GM12872 (cell line): Measurements from ENCODE around the gene PAPPA2.

Source experiments
- TF ChIP-seq, protein P1 (sequence below): IDR thresholded peaks from 3 replicates; pipeline ENCODE4 v1.5.1; 2011; ENCODE audit warnings: low read depth, mild to moderate bottlenecking, low read length, moderate library complexity; ENCODE audit not compliant: insufficient read depth

PAPPA2 gene

DNA sequence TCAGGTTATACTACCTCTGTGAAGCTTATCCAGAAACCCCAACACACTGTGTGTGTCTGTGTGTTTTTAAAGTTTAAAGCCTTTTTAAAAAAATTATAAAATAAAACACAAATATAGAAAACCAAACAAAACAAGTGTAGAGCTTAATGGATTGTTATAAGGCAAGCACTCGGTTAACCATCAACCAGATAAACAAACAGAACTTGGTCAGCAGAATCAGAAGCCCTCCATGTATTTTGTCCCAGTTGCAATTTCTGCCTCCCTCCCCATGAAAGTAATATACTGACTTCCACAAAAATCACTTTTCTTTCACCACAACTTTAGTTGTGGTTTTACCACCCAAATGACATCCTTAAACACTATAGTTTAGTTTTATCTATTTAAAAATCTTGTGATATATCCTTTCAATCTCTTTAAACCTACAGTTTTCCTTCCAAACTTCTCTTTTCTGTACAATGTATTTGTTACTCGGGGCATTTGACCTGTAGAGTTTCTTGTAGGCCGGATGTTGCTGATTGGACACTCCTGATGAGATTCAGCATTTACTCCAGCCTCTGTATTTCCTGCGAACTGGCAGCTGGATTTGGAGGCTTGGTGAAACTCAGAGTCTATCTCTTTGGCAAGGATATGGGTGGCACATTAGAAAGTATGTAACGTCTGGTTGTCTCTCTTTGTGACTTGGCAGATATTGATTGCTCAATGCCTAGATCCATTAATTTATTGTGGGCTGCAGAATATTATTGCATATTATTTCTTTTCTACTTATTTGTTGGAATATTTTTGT is 8.6 kb downstream of the PAPPA2 start:
- TF ChIP-seq, protein P1, sequence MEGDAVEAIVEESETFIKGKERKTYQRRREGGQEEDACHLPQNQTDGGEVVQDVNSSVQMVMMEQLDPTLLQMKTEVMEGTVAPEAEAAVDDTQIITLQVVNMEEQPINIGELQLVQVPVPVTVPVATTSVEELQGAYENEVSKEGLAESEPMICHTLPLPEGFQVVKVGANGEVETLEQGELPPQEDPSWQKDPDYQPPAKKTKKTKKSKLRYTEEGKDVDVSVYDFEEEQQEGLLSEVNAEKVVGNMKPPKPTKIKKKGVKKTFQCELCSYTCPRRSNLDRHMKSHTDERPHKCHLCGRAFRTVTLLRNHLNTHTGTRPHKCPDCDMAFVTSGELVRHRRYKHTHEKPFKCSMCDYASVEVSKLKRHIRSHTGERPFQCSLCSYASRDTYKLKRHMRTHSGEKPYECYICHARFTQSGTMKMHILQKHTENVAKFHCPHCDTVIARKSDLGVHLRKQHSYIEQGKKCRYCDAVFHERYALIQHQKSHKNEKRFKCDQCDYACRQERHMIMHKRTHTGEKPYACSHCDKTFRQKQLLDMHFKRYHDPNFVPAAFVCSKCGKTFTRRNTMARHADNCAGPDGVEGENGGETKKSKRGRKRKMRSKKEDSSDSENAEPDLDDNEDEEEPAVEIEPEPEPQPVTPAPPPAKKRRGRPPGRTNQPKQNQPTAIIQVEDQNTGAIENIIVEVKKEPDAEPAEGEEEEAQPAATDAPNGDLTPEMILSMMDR, result no peak

DNA sequence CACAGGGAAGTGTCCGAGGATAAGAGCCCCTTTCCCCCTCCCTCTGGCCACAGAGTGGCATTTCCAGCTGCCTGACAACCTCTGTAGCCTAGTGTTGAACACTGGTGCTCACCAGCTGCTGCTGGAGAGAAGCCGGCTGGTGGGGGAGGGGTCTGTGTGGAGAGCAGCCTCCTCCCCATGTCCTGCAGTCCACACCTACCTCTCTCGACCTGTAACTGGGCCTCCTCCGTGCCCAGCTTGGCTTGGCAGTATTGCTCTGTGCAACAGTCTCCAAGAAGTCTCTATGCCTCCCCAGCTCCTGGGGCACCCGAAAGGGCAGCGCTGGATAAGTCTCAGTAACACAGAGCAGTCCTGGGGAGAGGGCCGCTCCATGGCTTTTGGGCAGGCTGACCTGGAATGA is 17.0 kb downstream of the PAPPA2 start:
- TF ChIP-seq, protein P1, result no peak

DNA sequence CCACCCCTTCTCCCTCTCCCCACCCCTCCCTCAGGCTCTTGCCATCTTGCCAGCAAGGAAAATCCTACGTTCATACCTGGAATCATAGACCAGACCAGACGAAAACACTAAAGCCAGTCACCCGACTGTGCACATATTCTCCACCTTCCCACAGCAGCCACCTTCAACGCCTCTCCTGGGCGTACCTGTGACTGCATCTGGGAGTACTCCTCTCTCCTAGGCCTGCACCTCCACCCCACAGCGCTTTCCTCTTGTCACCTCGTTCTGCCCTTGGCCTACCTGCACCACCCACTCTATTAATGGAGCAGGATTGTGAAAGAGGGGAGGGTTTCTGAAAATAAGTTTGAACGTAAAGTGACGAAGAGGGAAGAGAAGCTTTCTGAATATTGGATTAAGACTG is 17.8 kb downstream of the PAPPA2 start:
- TF ChIP-seq, protein P1, result no peak

DNA sequence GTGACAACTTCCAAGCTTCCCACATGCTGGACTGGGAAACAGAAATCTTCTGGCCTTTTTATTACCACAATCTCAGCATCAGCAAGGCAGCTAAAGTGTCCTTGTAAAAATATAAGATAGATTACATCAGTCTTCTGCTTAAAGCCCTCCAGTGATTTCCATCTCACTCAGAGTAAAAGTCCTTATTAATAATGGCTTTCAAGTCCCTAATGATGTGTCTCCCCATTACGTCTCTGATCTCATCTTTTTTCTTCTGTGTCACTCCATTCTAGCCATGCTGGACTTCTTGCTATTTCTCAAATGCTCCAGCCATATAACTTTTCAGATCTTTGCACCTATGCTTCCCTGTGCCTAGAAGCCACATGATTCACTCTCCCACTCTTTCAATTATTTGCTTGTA is 22.1 kb downstream of the PAPPA2 start:
- TF ChIP-seq, protein P1, result no peak

DNA sequence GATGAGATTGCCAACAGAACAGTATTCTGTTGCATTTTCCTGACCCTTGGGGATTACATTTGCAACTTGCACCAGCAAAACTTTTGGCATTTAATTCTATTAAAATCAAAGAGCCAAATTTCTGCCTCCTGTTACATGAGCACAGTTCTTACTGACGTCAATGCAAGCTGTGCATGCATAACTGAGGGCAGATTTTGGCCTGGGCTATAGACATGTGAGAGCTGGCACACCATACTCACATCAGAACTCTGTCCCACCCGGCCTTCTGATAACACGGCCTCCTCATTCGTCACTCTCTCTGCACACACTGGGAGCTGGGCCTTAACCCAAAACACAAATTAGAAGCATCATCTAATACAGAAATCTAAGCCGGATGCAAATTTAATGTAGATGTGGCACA is 31.5 kb downstream of the PAPPA2 start:
- TF ChIP-seq, protein P1, result no peak

DNA sequence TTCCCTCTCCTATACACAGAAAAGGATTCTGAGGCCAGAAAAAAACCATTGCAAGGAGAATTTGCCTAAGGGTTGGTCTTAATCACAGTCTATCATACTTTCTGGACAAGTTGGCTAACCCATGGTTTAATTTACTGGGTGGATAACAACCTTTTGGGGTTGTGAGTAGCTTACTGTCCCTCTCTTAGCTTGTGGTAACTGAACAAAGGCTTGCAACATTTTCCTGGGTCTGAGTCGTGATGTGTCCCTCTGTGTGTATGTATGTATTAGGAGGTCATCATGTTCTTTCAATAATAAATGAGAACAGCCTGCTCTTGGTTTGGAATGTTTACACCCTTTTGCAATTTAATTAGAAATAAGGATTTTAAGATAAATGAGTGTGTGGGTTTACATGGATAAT is 36.7 kb downstream of the PAPPA2 start:
- TF ChIP-seq, protein P1, result no peak

DNA sequence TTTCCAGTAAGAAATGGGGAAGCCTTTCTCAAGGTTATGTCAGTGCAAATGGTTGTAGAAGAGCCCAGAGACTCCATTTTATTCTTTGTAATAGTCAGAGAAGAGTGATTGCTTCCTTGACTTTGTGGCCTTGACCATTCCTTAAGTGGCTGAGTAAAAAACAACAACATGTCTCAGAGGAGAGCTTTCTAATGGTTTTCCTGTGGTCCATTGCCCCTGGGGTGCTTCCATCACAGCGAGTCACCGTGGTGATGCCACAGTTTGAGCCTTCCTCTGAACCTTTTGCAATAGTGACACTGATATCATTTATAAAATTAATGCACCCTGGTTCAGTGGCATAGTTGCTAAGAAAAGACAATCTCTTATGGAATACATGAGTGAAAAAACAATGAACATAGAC is 38.6 kb downstream of the PAPPA2 start:
- TF ChIP-seq, protein P1, result no peak
